A673 (cell line): ENCODE measurements around the gene PLPPR3. TPM values are rescaled to one million over a fixed set of nuclear protein-coding genes. Genes with fewer than 3 reads are reported as not detected.

ENCODE experiments used
- BruUV-seq: library from RNA; stranded (reverse); fragments of 400-500 nt; replicated peaks from 2 replicates; lab custom pipeline; 2021; lab: Mats Ljungman, UMichigan
- CTCF ChIA-PET: fragments of 300-600 bp; sonication (Branson Sonifier 250); formaldehyde crosslinking; loops from one replicate; lab custom pipeline; 2022; ENCODE audit warnings: antibody characterized with exemption; lab: Charles Lee
- POLR2A ChIA-PET: fragments of 300-600 bp; sonication (Branson Sonifier 250); formaldehyde crosslinking; loops from one replicate; lab custom pipeline; 2022; ENCODE audit warnings: antibody characterized with exemption; ENCODE audit not compliant: low non-redundant PET; lab: Charles Lee
- DNase-seq: peaks from one replicate; pipeline ENCODE4 v3.0.0-alpha.2; 2015; ENCODE audit warnings: low spot score
- H3K27ac ChIP-seq: fragments of 200-600 bp; sonication (generic); 2 replicates; pipeline ENCODE4 v1.5.1; 2016; ENCODE audit warnings: mixed run types, low read depth, mild to moderate bottlenecking, mixed read lengths, antibody characterized with exemption, low read length; ENCODE audit not compliant: poor library complexity, severe bottlenecking
- H3K27me3 ChIP-seq: fragments of 200-600 bp; sonication (generic); replicated peaks from 2 replicates; pipeline ENCODE4 v1.6.1; 2017; ENCODE audit warnings: mixed run types, low read depth, mild to moderate bottlenecking, mixed read lengths, antibody characterized with exemption, low read length; ENCODE audit not compliant: insufficient read depth, poor library complexity
- H3K36me3 ChIP-seq: fragments of 200-600 bp; sonication (generic); 2 replicates; pipeline ENCODE4 v1.6.1; 2016; ENCODE audit warnings: mixed run types, mild to moderate bottlenecking, mixed read lengths, antibody characterized with exemption, low read length; ENCODE audit not compliant: insufficient read depth, poor library complexity, severe bottlenecking
- H3K4me1 ChIP-seq: fragments of 200-600 bp; sonication (generic); 2 replicates; pipeline ENCODE4 v1.6.1; 2017; ENCODE audit warnings: mixed run types, mild to moderate bottlenecking, mixed read lengths, antibody characterized with exemption, low read length; ENCODE audit not compliant: insufficient read depth, poor library complexity, severe bottlenecking
- H3K4me3 ChIP-seq: fragments of 200-600 bp; sonication (generic); 2 replicates; pipeline ENCODE4 v1.5.1; 2016; ENCODE audit warnings: low read depth, mixed run types, mild to moderate bottlenecking, mixed read lengths, low read length; ENCODE audit not compliant: poor library complexity, severe bottlenecking
- H3K9me3 ChIP-seq: fragments of 200-600 bp; sonication (generic); 2 replicates; pipeline ENCODE4 v1.6.1; 2016; ENCODE audit warnings: mixed run types, low read depth, mild to moderate bottlenecking, mixed read lengths, antibody characterized with exemption, low read length; ENCODE audit not compliant: poor library complexity, severe bottlenecking
- EZH2 ChIP-seq: fragments of 200-600 bp; sonication (generic); IDR thresholded peaks from 2 replicates; pipeline ENCODE4 v1.6.1; 2017; ENCODE audit warnings: borderline replicate concordance, low read depth, mild to moderate bottlenecking, mixed read lengths, antibody characterized with exemption, low read length; ENCODE audit not compliant: poor library complexity, severe bottlenecking
- intact Hi-C: fragments of 100-400 bp; cut with micrococcal nuclease; formaldehyde crosslinking; loops from one replicate; pipeline ENCODE4 v1.10.0; 2022; ENCODE audit not compliant: unreplicated experiment
- total RNA-seq: library from RNA; stranded (reverse); gene quantifications from 2 replicates; pipeline ENCODE4 v1.2.3, GENCODE V29; 2021
- TF ChIP-seq, protein P1 (sequence below): fragments of 300-800, 200-600 bp; sonication (generic); conservative IDR thresholded peaks from 2 replicates; pipeline ENCODE4 v1.5.1; 2017; ENCODE audit warnings: low read depth, mild to moderate bottlenecking, antibody characterized with exemption, low read length, moderate library complexity, mixed read lengths

Gene PLPPR3
- total RNA-seq, 1 experiment from 2014 or later: 13.3 TPM

- ChIA-PET CTCF (no interaction called here), POLR2A (interaction anchor here (0.5 kb wide), 1 partner anchor 141 kb away, joined by 13 read pairs; the partner anchor contains the start of gene RNF126)
- Histone ChIP-seq H3K27me3 (no peaks in the 10 kb centered on the region), H3K4me3 (no peak overlapping the region), H3K36me3 (peaks cover 86% of the 10 kb centered on the region), H3K27ac (peak overlapping the region; percentile 64), H3K9me3 (no peaks in the 10 kb centered on the region), H3K4me1 (peaks cover 79% of the 10 kb centered on the region)
- TF ChIP-seq EZH2: no peak
- TF ChIP-seq, protein P1, sequence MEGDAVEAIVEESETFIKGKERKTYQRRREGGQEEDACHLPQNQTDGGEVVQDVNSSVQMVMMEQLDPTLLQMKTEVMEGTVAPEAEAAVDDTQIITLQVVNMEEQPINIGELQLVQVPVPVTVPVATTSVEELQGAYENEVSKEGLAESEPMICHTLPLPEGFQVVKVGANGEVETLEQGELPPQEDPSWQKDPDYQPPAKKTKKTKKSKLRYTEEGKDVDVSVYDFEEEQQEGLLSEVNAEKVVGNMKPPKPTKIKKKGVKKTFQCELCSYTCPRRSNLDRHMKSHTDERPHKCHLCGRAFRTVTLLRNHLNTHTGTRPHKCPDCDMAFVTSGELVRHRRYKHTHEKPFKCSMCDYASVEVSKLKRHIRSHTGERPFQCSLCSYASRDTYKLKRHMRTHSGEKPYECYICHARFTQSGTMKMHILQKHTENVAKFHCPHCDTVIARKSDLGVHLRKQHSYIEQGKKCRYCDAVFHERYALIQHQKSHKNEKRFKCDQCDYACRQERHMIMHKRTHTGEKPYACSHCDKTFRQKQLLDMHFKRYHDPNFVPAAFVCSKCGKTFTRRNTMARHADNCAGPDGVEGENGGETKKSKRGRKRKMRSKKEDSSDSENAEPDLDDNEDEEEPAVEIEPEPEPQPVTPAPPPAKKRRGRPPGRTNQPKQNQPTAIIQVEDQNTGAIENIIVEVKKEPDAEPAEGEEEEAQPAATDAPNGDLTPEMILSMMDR: no peak
- DNase-seq: no peak
- intact Hi-C loops: no loop called here
- no TSS peak for BruUV-seq
These were observed 17.9 kb downstream of the PLPPR3 start for GRCh38 chr19:803686-804418.

- POLR2A ChIA-PET: no interaction called here
These were observed 18.6 kb downstream of the PLPPR3 start for GRCh38 chr19:803099-803561.

GRCh38 chr19:802498-803098, 19.2 kb downstream of the PLPPR3 start:
- Histone ChIP-seq H3K4me1 (peaks cover 81% of the 10 kb centered on the region), H3K27me3 (no peaks in the 10 kb centered on the region), H3K4me3 (peak overlapping the region; percentile 99), H3K9me3 (no peaks in the 10 kb centered on the region), H3K27ac (peak overlapping the region; percentile 64), H3K36me3 (peaks cover 80% of the 10 kb centered on the region)
- intact Hi-C loops: no loop called here
- peak; percentile 72 for DNase-seq
- CTCF ChIA-PET: no interaction called here
- BruUV-seq: no TSS peak
- TF ChIP-seq, protein P1: no peak
- no peak for TF ChIP-seq EZH2
- POLR2A ChIA-PET: no interaction called here

More at GRCh38 chr19:803099-803561, 18.6 kb downstream of the PLPPR3 start:
- Histone ChIP-seq H3K27me3 (no peaks in the 10 kb centered on the region), H3K4me1 (peaks cover 81% of the 10 kb centered on the region), H3K4me3 (no peak overlapping the region), H3K36me3 (peaks cover 84% of the 10 kb centered on the region), H3K9me3 (no peaks in the 10 kb centered on the region), H3K27ac (peak overlapping the region; percentile 64)
- intact Hi-C loops: no loop called here
- DNase-seq: no peak
- TF ChIP-seq, protein P1: no peak
- TF ChIP-seq EZH2: no peak
- CTCF ChIA-PET: no interaction called here
- no TSS peak for BruUV-seq
